ENCODE results near the gene NME7. TPM values are rescaled to one million over a fixed set of nuclear protein-coding genes. Genes with fewer than 3 reads are reported as not detected.

The NME7 gene
- total RNA-seq, 1 experiment from 2014 or later = 13.8 TPM

DNA sequence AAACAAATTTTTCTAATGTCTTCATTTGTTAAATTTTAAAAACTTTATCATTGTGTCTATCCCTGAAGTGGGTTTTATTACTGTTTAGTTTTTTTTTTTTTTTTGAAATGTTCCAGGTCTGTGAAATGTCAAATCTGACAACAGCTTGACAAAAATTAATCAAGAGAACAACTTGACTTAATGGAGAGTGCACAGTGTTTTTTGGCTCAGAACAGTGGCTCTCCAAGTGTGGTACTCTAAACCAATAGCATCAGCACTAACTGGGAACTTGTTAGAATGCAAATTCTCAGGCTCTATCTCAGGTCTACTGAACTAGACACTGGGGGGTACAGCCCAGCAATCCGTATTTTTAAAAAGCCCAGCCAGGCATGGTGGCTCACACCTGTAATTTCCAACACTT, 211.9 kb downstream of the NME7 start (continued):
- TF ChIP-seq FOXP4 (CRISPR knock-in tag; IDR thresholded peaks at IDR 0.05) (no peak), IRF1 (CRISPR knock-in tag; IDR thresholded peaks at IDR 0.05) (no peak), ETV6 (CRISPR knock-in tag; IDR thresholded peaks at IDR 0.05) (no peak), NR3C1 (CRISPR knock-in tag; conservative IDR thresholded peaks at IDR 0.05; ENCODE audit: low read depth) (no peak), ERG (CRISPR knock-in tag; IDR thresholded peaks at IDR 0.05) (no peak), CBFB (CRISPR knock-in tag; IDR thresholded peaks at IDR 0.05; ENCODE audit: low read depth) (no peak), ZNF423 (CRISPR knock-in tag; IDR thresholded peaks at IDR 0.05) (no peak), ZNF512 (CRISPR knock-in tag; IDR thresholded peaks at IDR 0.05; ENCODE audit: borderline replicate concordance) (no peak), TCF7 (CRISPR knock-in tag; IDR thresholded peaks at IDR 0.05; ENCODE audit: low read depth) (no peak), NR2C2 (CRISPR knock-in tag; IDR thresholded peaks at IDR 0.05) (no peak), JUN (CRISPR knock-in tag; IDR thresholded peaks at IDR 0.05) (no peak), ZBTB21 (CRISPR knock-in tag; IDR thresholded peaks at IDR 0.05; ENCODE audit: borderline replicate concordance) (no peak)

DNA sequence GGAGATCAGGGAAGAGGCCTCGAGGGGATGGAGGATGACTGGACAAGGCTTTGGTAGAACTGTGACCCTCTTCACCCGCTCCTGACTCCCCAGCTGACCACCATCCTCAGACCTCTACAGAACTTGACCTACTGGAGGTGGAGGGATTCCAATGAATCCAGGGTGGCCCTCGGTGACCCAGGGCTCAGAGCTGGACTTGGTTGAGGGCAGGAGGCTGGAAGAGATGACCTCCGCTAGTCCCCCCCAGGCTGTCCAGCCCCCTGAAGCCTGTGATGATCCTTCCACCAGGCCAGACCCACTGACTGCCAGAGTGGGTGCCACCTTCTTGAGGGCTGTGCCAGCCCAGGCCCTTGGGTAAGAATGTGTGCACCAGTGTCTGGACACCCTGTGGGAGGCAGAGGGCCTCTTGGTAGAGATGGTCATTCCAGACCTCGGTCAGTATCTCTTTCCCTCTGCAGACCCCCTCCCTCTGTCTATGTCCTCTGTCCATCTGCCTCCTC, 216.2 kb downstream of the NME7 start:
- ChIA-PET CTCF (no interaction called here), POLR2A (no interaction called here)
- no peak for DNase-seq (ENCODE audit: low spot score)
- no peaks in the 10 kb centered on the region for H3K36me3 Mint-ChIP-seq
- no peaks in the 10 kb centered on the region for H3K27me3 Mint-ChIP-seq (ENCODE audit: low read depth)
- no peak for ATAC-seq
- no peaks in the 10 kb centered on the region for H3K4me1 Mint-ChIP-seq
- H3K27ac Mint-ChIP-seq = no peak overlapping the region
- H3K9me3 Mint-ChIP-seq = no peaks in the 10 kb centered on the region
- no peak overlapping the region for H3K4me3 Mint-ChIP-seq
- no peak for TF ChIP-seq ARID4B (CRISPR knock-in tag; IDR thresholded peaks at IDR 0.05; ENCODE audit: borderline replicate concordance)
- TF ChIP-seq SMAD3 (CRISPR knock-in tag; IDR thresholded peaks at IDR 0.05; ENCODE audit: borderline replicate concordance) = no peak
- TF ChIP-seq ERG (CRISPR knock-in tag; IDR thresholded peaks at IDR 0.05) = no peak
- TF ChIP-seq, protein P1, sequence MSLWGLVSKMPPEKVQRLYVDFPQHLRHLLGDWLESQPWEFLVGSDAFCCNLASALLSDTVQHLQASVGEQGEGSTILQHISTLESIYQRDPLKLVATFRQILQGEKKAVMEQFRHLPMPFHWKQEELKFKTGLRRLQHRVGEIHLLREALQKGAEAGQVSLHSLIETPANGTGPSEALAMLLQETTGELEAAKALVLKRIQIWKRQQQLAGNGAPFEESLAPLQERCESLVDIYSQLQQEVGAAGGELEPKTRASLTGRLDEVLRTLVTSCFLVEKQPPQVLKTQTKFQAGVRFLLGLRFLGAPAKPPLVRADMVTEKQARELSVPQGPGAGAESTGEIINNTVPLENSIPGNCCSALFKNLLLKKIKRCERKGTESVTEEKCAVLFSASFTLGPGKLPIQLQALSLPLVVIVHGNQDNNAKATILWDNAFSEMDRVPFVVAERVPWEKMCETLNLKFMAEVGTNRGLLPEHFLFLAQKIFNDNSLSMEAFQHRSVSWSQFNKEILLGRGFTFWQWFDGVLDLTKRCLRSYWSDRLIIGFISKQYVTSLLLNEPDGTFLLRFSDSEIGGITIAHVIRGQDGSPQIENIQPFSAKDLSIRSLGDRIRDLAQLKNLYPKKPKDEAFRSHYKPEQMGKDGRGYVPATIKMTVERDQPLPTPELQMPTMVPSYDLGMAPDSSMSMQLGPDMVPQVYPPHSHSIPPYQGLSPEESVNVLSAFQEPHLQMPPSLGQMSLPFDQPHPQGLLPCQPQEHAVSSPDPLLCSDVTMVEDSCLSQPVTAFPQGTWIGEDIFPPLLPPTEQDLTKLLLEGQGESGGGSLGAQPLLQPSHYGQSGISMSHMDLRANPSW (CRISPR knock-in tag; conservative IDR thresholded peaks at IDR 0.05; ENCODE audit: low read depth) = no peak
- no peak for TF ChIP-seq NR3C1 (CRISPR knock-in tag; conservative IDR thresholded peaks at IDR 0.05; ENCODE audit: low read depth)
- no peak for TF ChIP-seq ELF4 (CRISPR knock-in tag; IDR thresholded peaks at IDR 0.05; ENCODE audit: low read depth)
- TF ChIP-seq TCF7 (CRISPR knock-in tag; IDR thresholded peaks at IDR 0.05; ENCODE audit: low read depth) = no peak
- no peak for TF ChIP-seq NFYB (CRISPR knock-in tag; conservative IDR thresholded peaks at IDR 0.05; ENCODE audit: low read depth)

All from WTC11 (cell line).